Left lung (tissue), 10 donors: Measurements from ENCODE around the gene ELAVL2. TPM values are rescaled to one million over a fixed set of nuclear protein-coding genes. Genes with fewer than 3 reads are reported as not detected.

Source experiments
- ATAC-seq: fragments of 200-7000 bp; cut with Tn5 transposase; one replicate; pipeline ENCODE4 v1.9.1; 2020; ENCODE audit warnings: moderate library complexity
- DNase-seq, 4 donors: peaks; one replicate each; pipeline ENCODE4 v3.0.0-alpha.2; 2013 to 2020
- H3K27ac ChIP-seq, 2 donors: fragments of 200-600 bp; sonication (generic) in 1 of 2; one replicate each; pipeline versions ENCODE4 v1.5.0 to v1.8.0; 2020 to 2021
- H3K27me3 ChIP-seq, 2 donors: fragments of 200-600 bp; sonication (generic) in 1 of 2; one replicate each; pipeline versions ENCODE4 v1.5.0 to v1.8.0; 2020 to 2021
- H3K36me3 ChIP-seq, 2 donors: fragments of 200-600 bp; sonication (generic) in 1 of 2; one replicate each; pipeline versions ENCODE4 v1.5.0 to v1.8.0; 2020 to 2021
- H3K4me1 ChIP-seq, 2 donors: fragments of 200-600 bp; one replicate each; pipeline ENCODE4 v1.8.0; 2021
- H3K4me3 ChIP-seq, 2 donors: fragments of 200-600 bp; sonication (generic) in 1 of 2; one replicate each; pipeline versions ENCODE4 v1.5.0 to v1.8.0; 2020 to 2021; ENCODE audit warnings: mild to moderate bottlenecking in 1 of 2
- H3K9me3 ChIP-seq, 2 donors: fragments of 200-600 bp; sonication (generic) in 1 of 2; one replicate each; pipeline versions ENCODE4 v1.5.0 to v1.8.0; 2020 to 2021
- intact Hi-C, 2 donors: fragments of 100-400 bp; cut with DNase I; formaldehyde crosslinking; loops; one replicate each; pipeline versions ENCODE4 v1.11.2 to v1.14.2; 2022
- polyA plus RNA-seq, 6 donors: library from polyadenylated mRNA; unstranded; fragments of 120-200 nt; gene quantifications; one replicate each; pipeline ENCODE4 v1.2.1, GENCODE V29; 2013; ENCODE audit not compliant: insufficient read length in 6 of 6
- total RNA-seq, 2 donors: library from RNA; stranded (reverse); fragmentation: NEBNext Ultra II Directional; extraction: Animal tissue kit (Norgen Biotek cat#: 25700); gene quantifications; one replicate each; pipeline ENCODE4 v1.2.1, GENCODE V29; 2021
- TF ChIP-seq, protein P1 (sequence below), 2 donors: fragments of 200-600 bp; sonication (generic) in 1 of 2; IDR thresholded peaks; one replicate each; pipeline versions ENCODE4 v1.5.0 to v1.8.0; 2021; ENCODE audit warnings: antibody characterized with exemption in 2 of 2
- donor health status: DM: no; HTN: yes; CAD: no.
- donor health status: DM: no; HTN: no; CAD: no.

Gene ELAVL2
- total and polyA plus RNA-seq, 8 donors, result 0.35 to 4.5 (median 2.3) TPM; not detected in 1

DNA sequence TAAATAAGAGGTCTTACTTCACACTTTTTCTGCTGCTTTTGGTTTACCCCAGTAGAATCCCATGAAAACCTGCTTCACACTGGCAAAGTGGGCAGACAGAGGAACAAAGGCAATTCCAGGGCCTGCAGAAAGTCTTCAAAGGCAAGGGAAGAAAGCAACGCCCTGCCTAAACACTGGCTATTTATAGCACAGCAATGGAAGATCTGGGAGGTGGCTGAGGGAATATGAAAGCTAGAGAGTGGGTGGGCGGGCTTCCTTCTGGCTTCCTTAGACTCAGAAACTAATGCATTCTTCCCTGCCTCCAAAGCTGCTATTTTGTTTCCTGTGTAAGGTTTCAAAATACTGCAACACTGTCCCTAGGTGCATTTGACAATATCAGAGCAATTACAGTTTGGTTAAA lies 46.8 kb downstream of the ELAVL2 start:
- Histone ChIP-seq H3K27ac (no peak overlapping the region), H3K36me3 (no peaks in the 10 kb centered on the region), H3K9me3 (no peaks in the 10 kb centered on the region), H3K4me3 (no peak overlapping the region), H3K27me3 (no peaks in the 10 kb centered on the region), H3K4me1 (no peaks in the 10 kb centered on the region)
- DNase-seq (no peak), ATAC-seq (no peak)
- intact Hi-C loops, result no loop called here
- TF ChIP-seq, protein P1, sequence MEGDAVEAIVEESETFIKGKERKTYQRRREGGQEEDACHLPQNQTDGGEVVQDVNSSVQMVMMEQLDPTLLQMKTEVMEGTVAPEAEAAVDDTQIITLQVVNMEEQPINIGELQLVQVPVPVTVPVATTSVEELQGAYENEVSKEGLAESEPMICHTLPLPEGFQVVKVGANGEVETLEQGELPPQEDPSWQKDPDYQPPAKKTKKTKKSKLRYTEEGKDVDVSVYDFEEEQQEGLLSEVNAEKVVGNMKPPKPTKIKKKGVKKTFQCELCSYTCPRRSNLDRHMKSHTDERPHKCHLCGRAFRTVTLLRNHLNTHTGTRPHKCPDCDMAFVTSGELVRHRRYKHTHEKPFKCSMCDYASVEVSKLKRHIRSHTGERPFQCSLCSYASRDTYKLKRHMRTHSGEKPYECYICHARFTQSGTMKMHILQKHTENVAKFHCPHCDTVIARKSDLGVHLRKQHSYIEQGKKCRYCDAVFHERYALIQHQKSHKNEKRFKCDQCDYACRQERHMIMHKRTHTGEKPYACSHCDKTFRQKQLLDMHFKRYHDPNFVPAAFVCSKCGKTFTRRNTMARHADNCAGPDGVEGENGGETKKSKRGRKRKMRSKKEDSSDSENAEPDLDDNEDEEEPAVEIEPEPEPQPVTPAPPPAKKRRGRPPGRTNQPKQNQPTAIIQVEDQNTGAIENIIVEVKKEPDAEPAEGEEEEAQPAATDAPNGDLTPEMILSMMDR (IDR thresholded peaks at IDR 0.05), result no peak

DNA sequence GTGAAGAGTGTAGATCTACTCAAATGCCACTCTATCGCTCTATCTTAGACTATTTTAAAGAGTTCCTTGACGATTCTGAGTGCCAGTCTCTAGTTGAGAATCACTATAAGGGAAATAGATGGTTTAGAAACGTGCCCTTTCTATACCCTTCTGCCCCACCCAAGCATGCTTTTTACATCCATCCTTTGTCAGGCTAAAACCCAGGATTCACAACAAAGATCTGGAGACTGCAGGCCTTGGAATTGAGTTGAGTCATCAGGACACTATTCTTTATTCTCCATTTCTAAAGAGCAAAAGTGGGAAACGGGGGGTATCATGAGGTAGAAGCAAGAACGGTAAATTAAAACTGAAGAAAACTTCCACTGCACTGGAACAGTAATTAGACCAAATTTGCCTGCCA lies 48.7 kb downstream of the ELAVL2 start:
- TF ChIP-seq, protein P1 (IDR thresholded peaks at IDR 0.05), result no peak
- ATAC-seq (no peak), DNase-seq (no peak)
- H3K9me3 ChIP-seq, result no peaks in the 10 kb centered on the region
- intact Hi-C loops, result no loop called here
- no peak overlapping the region for H3K27ac ChIP-seq
- H3K4me3 ChIP-seq, result no peak overlapping the region
- no peaks in the 10 kb centered on the region for H3K27me3 ChIP-seq
- no peaks in the 10 kb centered on the region for H3K36me3 ChIP-seq
- H3K4me1 ChIP-seq, result no peaks in the 10 kb centered on the region

DNA sequence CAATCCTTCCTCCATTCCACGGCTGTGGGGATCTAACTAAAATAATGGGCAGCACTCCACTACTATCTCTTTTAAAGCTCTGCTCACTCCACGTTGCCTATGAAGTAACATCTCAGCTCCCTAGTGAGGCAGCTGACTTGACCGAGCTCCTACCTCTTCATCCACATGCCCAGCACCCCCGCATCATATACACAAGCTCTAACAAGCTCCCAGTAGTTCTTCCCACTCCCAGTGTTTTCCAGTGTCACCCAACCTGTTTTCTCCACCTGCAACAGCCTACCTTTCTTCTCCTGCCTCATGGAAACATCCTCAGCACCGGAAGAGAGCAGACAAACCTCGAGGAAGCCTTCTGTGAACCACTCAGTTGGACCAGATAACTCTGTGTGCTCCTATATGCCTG lies 50.5 kb downstream of the ELAVL2 start:
- H3K9me3 ChIP-seq, result peaks cover 0 to under 1% of the 10 kb centered on the region in 2 donors
- ATAC-seq, result no peak
- no peak overlapping the region for H3K27ac ChIP-seq
- no peak overlapping the region for H3K4me3 ChIP-seq
- TF ChIP-seq, protein P1 (IDR thresholded peaks at IDR 0.05), result no peak
- no peaks in the 10 kb centered on the region for H3K4me1 ChIP-seq
- no peaks in the 10 kb centered on the region for H3K27me3 ChIP-seq
- DNase-seq, result no peak
- no peaks in the 10 kb centered on the region for H3K36me3 ChIP-seq
- intact Hi-C loops, result no loop called here

DNA sequence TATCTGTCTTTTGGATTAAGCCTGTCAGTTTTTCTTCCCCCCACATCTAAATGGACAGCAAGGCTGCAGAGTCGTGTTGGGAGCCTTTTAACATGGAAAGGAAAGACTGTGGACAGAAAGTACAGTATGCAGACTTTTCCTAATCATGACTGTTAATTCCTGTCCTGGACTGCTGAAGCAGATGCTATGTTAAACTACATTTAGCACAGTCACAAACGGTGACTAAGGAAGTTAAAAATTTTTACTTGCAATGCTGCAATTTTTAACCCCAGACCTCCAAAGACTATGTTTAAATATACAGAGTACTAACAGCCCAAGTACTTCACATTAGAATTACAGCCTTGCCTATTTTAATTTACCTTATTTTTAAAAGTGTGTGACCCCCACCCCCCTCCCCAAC lies 51.8 kb downstream of the ELAVL2 start:
- H3K36me3 ChIP-seq, result no peaks in the 10 kb centered on the region
- no peak for DNase-seq
- ATAC-seq, result no peak

DNA sequence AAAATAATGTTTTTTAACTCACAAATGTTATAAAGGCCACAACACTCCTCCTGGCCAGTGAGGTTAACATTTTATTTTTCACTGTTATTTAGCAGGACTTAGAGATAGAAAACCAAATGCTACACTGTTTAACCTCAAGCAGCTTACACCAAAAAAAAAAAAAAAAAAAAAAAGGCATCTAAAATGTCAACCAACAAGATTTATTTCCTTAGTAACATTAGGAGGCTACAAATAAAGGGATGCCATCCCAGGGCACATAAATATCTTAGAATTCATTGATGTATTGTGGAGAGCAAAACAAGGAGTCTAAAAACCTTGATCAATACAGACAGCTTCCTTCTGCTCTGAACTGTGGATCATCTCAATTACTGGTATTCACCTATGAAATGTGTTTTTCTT lies 53.7 kb downstream of the ELAVL2 start:
- Histone ChIP-seq H3K36me3 (no peaks in the 10 kb centered on the region), H3K4me1 (no peaks in the 10 kb centered on the region), H3K27ac (no peak overlapping the region), H3K27me3 (no peaks in the 10 kb centered on the region), H3K9me3 (peaks cover 0 to 2% of the 10 kb centered on the region in 2 donors), H3K4me3 (no peak overlapping the region)
- no peak for ATAC-seq
- TF ChIP-seq, protein P1 (IDR thresholded peaks at IDR 0.05), result no peak
- DNase-seq, result no peak
- intact Hi-C loops, result no loop called here

More for the DNA sequence above, 51.8 kb downstream of the ELAVL2 start:
- Histone ChIP-seq H3K27me3 (no peaks in the 10 kb centered on the region), H3K4me3 (no peak overlapping the region), H3K4me1 (no peaks in the 10 kb centered on the region), H3K9me3 (peaks cover 0 to 2% of the 10 kb centered on the region in 2 donors), H3K27ac (no peak overlapping the region)
- intact Hi-C loops, result no loop called here
- TF ChIP-seq, protein P1 (IDR thresholded peaks at IDR 0.05), result no peak
